LoVo (cell line): ENCODE data around the gene PLEKHG3.

ENCODE experiments used
- DNase-seq: peaks from one replicate; pipeline ENCODE4 v3.0.0-alpha.2; 2016; ENCODE audit warnings: low spot score

The PLEKHG3 gene

GRCh38 chr14:64727551-64728071 is 23.4 kb downstream of the PLEKHG3 start:
- no peak for DNase-seq

GRCh38 chr14:64728106-64728505 is 23.9 kb downstream of the PLEKHG3 start:
- no peak for DNase-seq

GRCh38 chr14:64728856-64729255 is 24.6 kb downstream of the PLEKHG3 start:
- no peak for DNase-seq

GRCh38 chr14:64729386-64730060 is 25.3 kb downstream of the PLEKHG3 start:
- DNase-seq: no peak

GRCh38 chr14:64730061-64730440 is 25.8 kb downstream of the PLEKHG3 start:
- no peak for DNase-seq

GRCh38 chr14:64730681-64731080 is 26.5 kb downstream of the PLEKHG3 start:
- DNase-seq: no peak

GRCh38 chr14:64731141-64731581 is 26.9 kb downstream of the PLEKHG3 start:
- no peak for DNase-seq

- DNase-seq: no peak
Measured at GRCh38 chr14:64732066-64732465, 27.8 kb downstream of the PLEKHG3 start.

- no peak for DNase-seq
Measured at GRCh38 chr14:64732536-64733120, 28.4 kb downstream of the PLEKHG3 start.

- DNase-seq: no peak
Measured at GRCh38 chr14:64733321-64733720, 29.1 kb downstream of the PLEKHG3 start.

- DNase-seq: no peak
Measured at GRCh38 chr14:64733899-64734298, 29.7 kb downstream of the PLEKHG3 start.

GRCh38 chr14:64734990-64735389 is 30.8 kb downstream of the PLEKHG3 start:
- DNase-seq: no peak

GRCh38 chr14:64736271-64737169 is 32.3 kb downstream of the PLEKHG3 start:
- no peak for DNase-seq

- DNase-seq: no peak
Measured at GRCh38 chr14:64737391-64738280, 33.4 kb downstream of the PLEKHG3 start.

GRCh38 chr14:64738281-64738804 is 34.1 kb downstream of the PLEKHG3 start:
- no peak for DNase-seq

- no peak for DNase-seq
Measured at GRCh38 chr14:64741200-64741599, 37.0 kb downstream of the PLEKHG3 start.

GRCh38 chr14:64741961-64742360 is 37.7 kb downstream of the PLEKHG3 start:
- DNase-seq: no peak

GRCh38 chr14:64743061-64743460 is 38.8 kb downstream of the PLEKHG3 start:
- no peak for DNase-seq

- DNase-seq: no peak
Measured at GRCh38 chr14:64745511-64746091, 41.4 kb downstream of the PLEKHG3 start.

GRCh38 chr14:64746298-64747250 is 42.4 kb downstream of the PLEKHG3 start:
- DNase-seq: no peak
